Spinal cord (tissue), 10 donors: ENCODE results near the gene DNMBP. TPM values are rescaled to one million over a fixed set of nuclear protein-coding genes. Genes with fewer than 3 reads are reported as not detected.
"Not testable (repeated sequence)": the region's sequence is repeated elsewhere in the genome, so short reads cannot be mapped to it uniquely, and the experiment has no call there.

ENCODE experiments used
- DNase-seq, 6 donors: peaks; one replicate each; pipeline versions ENCODE4 v3.0.0 to v3.0.0-alpha.2; 2013 to 2015; ENCODE audit warnings: low spot score in 6 of 6, low read depth in 4 of 6
- H3K27ac ChIP-seq: one replicate; pipeline ENCODE4 v1.5.1; 2013; ENCODE audit warnings: low read depth, low read length, control low read depth
- H3K27me3 ChIP-seq: one replicate; pipeline ENCODE4 v1.6.1; 2013; ENCODE audit warnings: low read length; ENCODE audit not compliant: control insufficient read depth, insufficient read depth
- H3K36me3 ChIP-seq: one replicate; pipeline ENCODE4 v1.6.1; 2013; ENCODE audit warnings: low read length; ENCODE audit not compliant: control insufficient read depth, insufficient read depth
- H3K4me1 ChIP-seq: one replicate; pipeline ENCODE4 v1.6.1; 2013; ENCODE audit warnings: low read length; ENCODE audit not compliant: control insufficient read depth, insufficient read depth
- H3K4me3 ChIP-seq: one replicate; pipeline ENCODE4 v1.5.1; 2013; ENCODE audit warnings: low read depth, low read length, control low read depth
- H3K9me3 ChIP-seq: one replicate; pipeline ENCODE4 v1.6.1; 2013; ENCODE audit warnings: low read length; ENCODE audit not compliant: control insufficient read depth, insufficient read depth
- WGBS: methylation state at CpG from one replicate; pipeline ENCODE4 v1.1.5; 2013; ENCODE audit warnings: missing lambda C conversion rate; ENCODE audit not compliant: insufficient coverage; 5-methylcytosine and 5-hydroxymethylcytosine counted together
- polyA plus RNA-seq, 2 donors: library from polyadenylated mRNA; unstranded; fragments of 120-200 nt; gene quantifications; one replicate each; pipeline ENCODE4 v1.2.1, GENCODE V29; 2013; ENCODE audit not compliant: insufficient read length in 2 of 2
- total RNA-seq, 2 donors: library from RNA; depleted of rRNA in 1 of 2; stranded (reverse); fragments of 120-200 nt in 1 of 2; fragments of >200 nt in 1 of 2; gene quantifications; one replicate each; pipeline versions ENCODE4 v1.2.3 to v1.2.4, GENCODE V29; 2013 to 2014
- donor health status: healthy.

The DNMBP gene
- total and polyA plus RNA-seq, 4 donors: 10.8 to 18.0 (median 13.0) TPM

DNA sequence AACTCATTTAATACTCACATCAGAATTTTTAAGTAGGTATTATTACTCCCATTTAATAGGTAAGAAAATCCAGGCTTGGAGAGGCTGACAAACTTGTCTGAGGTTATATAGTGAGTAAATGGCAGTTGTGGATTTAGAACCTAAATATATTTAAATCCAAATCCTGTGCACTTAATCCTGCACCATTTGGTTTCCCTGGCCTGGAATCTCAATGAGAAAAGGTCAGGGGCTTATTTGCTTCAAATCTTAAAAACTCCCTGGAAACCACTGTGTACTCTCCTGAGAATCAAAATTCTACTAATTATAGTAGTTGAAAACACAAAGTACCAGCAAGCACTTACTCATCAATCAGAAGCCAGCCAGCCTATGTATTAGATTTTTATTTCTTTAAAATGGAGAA lies 97.7 kb downstream of the DNMBP start:
- DNase-seq: no peak
- H3K27me3 ChIP-seq: no peaks in the 10 kb centered on the region
- no peak overlapping the region for H3K4me3 ChIP-seq
- H3K27ac ChIP-seq: no peak overlapping the region
- no peaks in the 10 kb centered on the region for H3K9me3 ChIP-seq
- H3K36me3 ChIP-seq: peaks cover 5% of the 10 kb centered on the region
- H3K4me1 ChIP-seq: peaks cover 8% of the 10 kb centered on the region

DNA sequence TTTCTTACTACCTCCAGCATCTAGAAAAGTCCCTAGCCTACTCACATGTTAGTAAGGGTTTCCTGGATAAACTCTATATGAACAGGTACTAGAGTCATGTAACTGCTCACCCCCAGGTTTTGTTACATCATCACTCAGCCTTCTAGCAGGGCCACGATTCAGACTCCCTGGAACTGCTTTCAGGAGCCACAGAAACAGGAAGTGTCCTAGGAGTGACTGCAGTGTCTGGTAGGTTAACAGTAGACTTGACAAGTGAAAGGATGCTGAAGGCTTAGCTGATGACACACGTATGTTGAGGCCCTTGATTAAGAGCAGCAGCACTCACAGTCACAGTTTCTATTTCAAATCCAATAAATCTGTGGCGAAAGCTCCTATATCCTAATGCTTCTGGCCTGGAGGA lies 101.2 kb downstream of the DNMBP start:
- no peak overlapping the region for H3K27ac ChIP-seq
- H3K4me3 ChIP-seq: no peak overlapping the region
- H3K4me1 ChIP-seq: no peaks in the 10 kb centered on the region
- no peaks in the 10 kb centered on the region for H3K27me3 ChIP-seq
- H3K36me3 ChIP-seq: peaks cover 21% of the 10 kb centered on the region
- no peaks in the 10 kb centered on the region for H3K9me3 ChIP-seq
- WGBS: 92% methylated on average over 2 of the region's 3 CpGs
- no peak for DNase-seq

DNA sequence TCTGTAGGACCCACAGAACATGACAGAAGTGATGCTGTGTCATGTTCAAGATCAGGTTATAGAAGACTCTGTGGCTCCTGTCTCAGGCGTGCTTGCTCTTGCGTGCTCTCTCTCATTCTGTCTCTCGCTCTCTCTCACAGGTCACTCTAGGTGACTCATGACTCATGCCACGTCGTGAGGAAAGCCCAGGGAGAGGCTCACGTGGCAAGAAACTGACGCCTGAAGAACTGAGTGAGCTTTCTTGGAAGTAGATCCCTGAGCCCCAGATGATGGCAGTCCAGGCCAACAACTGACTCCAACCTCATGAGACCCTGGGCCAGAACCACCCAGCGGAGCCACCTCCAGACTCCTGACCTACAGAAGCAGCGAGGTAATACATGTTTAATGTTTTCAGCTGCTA lies 103.3 kb downstream of the DNMBP start:
- no peak for DNase-seq
- Histone ChIP-seq H3K27ac (no peak overlapping the region), H3K27me3 (no peaks in the 10 kb centered on the region), H3K4me3 (no peak overlapping the region), H3K9me3 (no peaks in the 10 kb centered on the region), H3K36me3 (peaks cover 31% of the 10 kb centered on the region), H3K4me1 (no peaks in the 10 kb centered on the region)
- 88% methylated on average over 7 of the region's 9 CpGs for WGBS

DNA sequence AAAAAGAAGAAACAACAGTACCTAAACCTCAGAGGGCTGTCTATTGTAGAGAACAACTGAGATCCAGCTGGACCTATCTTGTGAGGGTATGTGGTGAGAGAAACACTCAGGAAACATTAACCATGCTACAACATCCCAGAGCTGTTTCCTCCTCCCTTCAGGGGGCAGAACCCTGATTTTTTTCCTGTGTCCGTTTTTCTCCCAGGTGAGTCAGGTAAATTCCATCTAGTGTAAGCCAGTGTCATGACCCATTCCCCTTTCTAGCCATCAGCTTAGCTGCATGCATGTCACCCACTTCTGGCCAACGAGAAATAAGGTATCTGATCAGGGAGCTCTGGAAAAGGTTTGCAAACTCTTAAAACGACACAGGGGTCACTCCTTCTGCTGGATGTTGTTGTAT lies 103.8 kb downstream of the DNMBP start:
- no peaks in the 10 kb centered on the region for H3K4me1 ChIP-seq
- peaks cover 31% of the 10 kb centered on the region for H3K36me3 ChIP-seq
- no peak overlapping the region for H3K27ac ChIP-seq
- H3K27me3 ChIP-seq: no peaks in the 10 kb centered on the region
- no peaks in the 10 kb centered on the region for H3K9me3 ChIP-seq
- WGBS: 100% methylated on average over 1 of the region's 3 CpGs
- no peak for DNase-seq
- no peak overlapping the region for H3K4me3 ChIP-seq

DNA sequence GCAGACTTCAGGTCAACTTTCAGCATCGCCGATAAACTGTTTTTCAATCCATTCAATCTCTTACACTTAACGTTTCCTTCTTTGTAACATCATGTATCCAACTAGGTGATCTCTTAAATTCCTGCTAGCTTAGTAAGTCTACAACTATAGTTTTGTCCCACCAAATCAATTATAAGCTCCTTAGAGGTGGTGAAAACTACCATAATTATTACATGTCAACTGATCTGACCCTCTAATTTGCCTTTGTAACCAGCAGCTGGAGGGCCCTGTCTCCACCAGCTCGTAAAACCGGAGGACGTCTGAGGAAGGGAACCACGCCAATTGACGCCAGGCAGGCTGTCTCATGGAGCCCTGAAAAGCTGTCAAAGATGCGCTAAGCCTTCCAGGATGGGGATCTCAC lies 113.9 kb downstream of the DNMBP start:
- 83% methylated on average over 6 of the region's 9 CpGs for WGBS

DNA sequence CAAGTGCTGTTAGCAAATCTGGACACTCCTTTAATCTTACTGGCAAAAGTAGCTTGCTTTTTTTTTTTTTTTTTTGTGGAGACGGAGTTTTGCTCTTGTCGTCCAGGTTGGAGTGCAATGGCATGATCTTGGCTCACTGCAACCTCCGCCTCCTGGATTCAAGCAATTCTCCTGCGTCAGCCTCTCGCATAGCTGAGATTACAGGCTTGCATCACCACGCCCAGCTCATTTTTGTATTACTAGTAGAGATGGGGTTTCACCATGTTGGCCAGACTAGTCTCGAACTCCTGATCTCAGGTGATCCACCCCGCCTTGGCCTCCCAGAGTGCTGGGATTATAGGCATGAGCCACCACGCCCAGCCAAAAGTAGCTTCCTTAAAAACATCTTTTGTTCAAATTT lies 114.7 kb downstream of the DNMBP start:
- H3K4me1 ChIP-seq, H3K4me3 ChIP-seq, H3K27ac ChIP-seq, DNase-seq, H3K9me3 ChIP-seq, H3K27me3 ChIP-seq: not testable (repeated sequence)
- 92% methylated on average over 4 of the region's 9 CpGs for WGBS
- peaks cover 37% of the 10 kb centered on the region for H3K36me3 ChIP-seq

More for the DNA sequence above, 113.9 kb downstream of the DNMBP start:
- no peaks in the 10 kb centered on the region for H3K4me1 ChIP-seq
- H3K27ac ChIP-seq: no peak overlapping the region
- no peak overlapping the region for H3K4me3 ChIP-seq
- DNase-seq: no peak
- H3K36me3 ChIP-seq: peaks cover 34% of the 10 kb centered on the region
- H3K9me3 ChIP-seq: no peaks in the 10 kb centered on the region
- no peaks in the 10 kb centered on the region for H3K27me3 ChIP-seq

DNA sequence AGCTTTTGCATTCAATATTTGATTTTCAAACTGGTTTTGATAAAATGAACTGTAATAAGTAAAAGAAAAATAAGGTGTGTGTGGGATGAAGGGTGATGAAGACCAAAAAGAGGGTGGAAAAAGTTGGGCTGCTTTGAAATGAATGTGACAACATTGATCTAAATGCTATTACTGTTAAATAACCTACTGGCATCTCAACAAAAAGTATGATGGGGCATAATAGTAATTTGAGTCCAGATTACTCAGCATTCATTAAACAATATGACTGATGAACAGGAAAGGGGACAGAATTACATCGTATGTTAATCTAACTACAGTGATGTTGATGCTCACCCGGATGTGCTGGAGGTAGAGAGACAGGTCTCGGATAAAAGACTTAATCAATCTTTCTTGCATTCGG lies 115.1 kb downstream of the DNMBP start:
- no peaks in the 10 kb centered on the region for H3K4me1 ChIP-seq
- 100% methylated on average over 1 of the region's 4 CpGs for WGBS
- H3K9me3 ChIP-seq: no peaks in the 10 kb centered on the region
- no peak for DNase-seq
- peaks cover 37% of the 10 kb centered on the region for H3K36me3 ChIP-seq
- H3K4me3 ChIP-seq: no peak overlapping the region
- H3K27ac ChIP-seq: no peak overlapping the region
- H3K27me3 ChIP-seq: no peaks in the 10 kb centered on the region

DNA sequence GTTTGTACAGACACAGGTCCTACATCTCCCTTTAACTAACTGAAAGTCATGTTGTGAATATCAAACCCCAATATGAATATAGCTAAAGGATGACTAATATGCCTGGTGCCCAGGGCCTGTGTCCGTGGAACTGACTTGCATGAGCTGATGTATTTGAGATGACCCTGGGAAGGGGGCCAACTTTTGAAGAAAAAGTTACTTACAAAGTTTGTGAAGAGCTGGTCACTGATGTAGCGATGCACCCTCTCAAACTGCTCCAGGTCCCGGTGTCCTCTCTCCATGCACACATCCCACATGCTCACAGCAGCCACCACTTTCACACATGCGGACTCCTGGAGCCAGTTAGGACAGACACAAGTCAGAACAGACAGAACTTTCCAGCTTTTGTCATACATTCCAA lies 121.1 kb downstream of the DNMBP start:
- no peak overlapping the region for H3K4me3 ChIP-seq
- H3K9me3 ChIP-seq: no peaks in the 10 kb centered on the region
- H3K4me1 ChIP-seq: no peaks in the 10 kb centered on the region
- peaks cover 31% of the 10 kb centered on the region for H3K36me3 ChIP-seq
- no CpG with 5 or more reads among the region's 4 CpGs for WGBS
- no peak for DNase-seq
- H3K27ac ChIP-seq: no peak overlapping the region
- H3K27me3 ChIP-seq: no peaks in the 10 kb centered on the region

DNA sequence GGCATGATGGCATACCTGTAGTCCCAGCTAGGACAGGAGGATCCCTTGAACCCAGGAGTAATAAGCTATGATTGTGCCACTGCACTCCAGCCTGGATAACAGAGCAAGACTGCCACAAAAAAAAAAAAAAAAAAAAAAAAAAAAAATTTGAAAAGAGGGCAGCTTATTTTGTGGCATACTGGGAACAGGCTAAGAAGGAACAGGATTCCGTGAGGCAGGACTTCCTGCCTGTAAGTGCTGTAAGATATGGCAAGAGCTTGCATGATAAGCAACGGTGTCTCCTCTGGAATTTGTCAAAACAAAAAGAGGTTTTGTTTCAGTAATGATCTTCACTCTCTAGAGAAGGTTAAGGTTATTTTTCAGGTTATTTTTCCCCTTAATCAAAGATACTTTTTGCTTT lies 126.2 kb downstream of the DNMBP start:
- DNase-seq: no peak
- no peak overlapping the region for H3K27ac ChIP-seq
- H3K4me1 ChIP-seq: no peaks in the 10 kb centered on the region
- H3K36me3 ChIP-seq: peaks cover 60% of the 10 kb centered on the region
- H3K4me3 ChIP-seq: no peak overlapping the region
- no peaks in the 10 kb centered on the region for H3K27me3 ChIP-seq
- WGBS: 83% methylated on average over 1 of the region's 2 CpGs
- no peaks in the 10 kb centered on the region for H3K9me3 ChIP-seq

DNA sequence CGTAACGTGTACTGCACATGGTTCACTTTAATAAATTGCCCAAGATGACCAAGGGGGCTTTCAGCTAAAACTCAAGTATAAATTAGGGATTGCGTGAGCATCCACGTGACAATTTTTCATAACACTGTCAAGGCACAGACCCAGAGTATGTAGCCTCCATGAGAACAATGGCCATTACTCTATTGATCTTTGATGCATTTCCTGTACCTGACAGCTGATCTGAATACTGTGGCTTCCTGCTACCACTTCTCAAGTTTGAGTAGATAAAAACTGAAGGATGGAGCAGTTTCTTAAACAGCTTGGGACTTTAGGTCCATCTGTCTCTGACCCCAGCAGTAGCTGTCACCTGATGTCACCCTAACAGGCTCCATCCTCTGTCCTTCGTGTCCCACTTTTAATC lies 128.4 kb downstream of the DNMBP start:
- no peaks in the 10 kb centered on the region for H3K27me3 ChIP-seq
- WGBS: 99% methylated on average over 4 of the region's 5 CpGs
- no peak overlapping the region for H3K4me3 ChIP-seq
- no peaks in the 10 kb centered on the region for H3K4me1 ChIP-seq
- H3K9me3 ChIP-seq: no peaks in the 10 kb centered on the region
- no peak for DNase-seq
- H3K36me3 ChIP-seq: peaks cover 70% of the 10 kb centered on the region
- H3K27ac ChIP-seq: no peak overlapping the region
